NCI-H187 (cell line): ENCODE measurements around the gene DPF3.
"Not testable (repeated sequence)": the region's sequence is repeated elsewhere in the genome, so short reads cannot be mapped to it uniquely, and the experiment has no call there.

Source experiments
- DNase-seq, 2 experiments: peaks; one replicate each; lab custom pipeline; 2025; lab: John Stamatoyannopoulos, UW

Gene DPF3

GRCh38 chr14:72880820-72881219, 13.1 kb downstream of the DPF3 start:
- no peak for DNase-seq

DNA sequence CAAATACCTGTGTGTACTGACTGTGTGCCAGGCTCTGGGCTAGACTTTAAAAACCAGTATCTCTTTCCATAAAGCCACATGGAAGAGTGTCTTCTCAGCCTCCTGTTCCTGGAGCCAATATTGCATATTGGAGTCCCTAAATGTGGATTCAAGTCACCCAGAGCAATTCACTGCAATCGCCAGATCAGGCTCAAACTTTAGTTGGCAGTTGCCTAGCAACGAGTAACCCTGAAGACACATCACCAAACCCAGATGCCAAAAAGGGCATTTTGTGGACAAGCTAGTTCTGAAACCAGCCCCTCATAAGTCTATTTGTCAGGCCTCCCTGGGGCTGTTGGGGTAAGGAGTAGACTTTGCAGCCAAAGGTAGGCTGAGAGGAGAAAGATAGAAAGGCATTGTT, 13.7 kb downstream of the DPF3 start:
- no peak for DNase-seq

GRCh38 chr14:72879431-72879830, 14.5 kb downstream of the DPF3 start:
- DNase-seq, result no peak

- DNase-seq, result no peak
Measured at GRCh38 chr14:72878746-72879145, 15.2 kb downstream of the DPF3 start.

GRCh38 chr14:72876710-72877063, 17.2 kb downstream of the DPF3 start:
- DNase-seq, result no peak

GRCh38 chr14:72876005-72876709, 17.7 kb downstream of the DPF3 start:
- no peak for DNase-seq

- not testable (repeated sequence) for DNase-seq
Measured at GRCh38 chr14:72870878-72871277, 23.0 kb downstream of the DPF3 start.

DNA sequence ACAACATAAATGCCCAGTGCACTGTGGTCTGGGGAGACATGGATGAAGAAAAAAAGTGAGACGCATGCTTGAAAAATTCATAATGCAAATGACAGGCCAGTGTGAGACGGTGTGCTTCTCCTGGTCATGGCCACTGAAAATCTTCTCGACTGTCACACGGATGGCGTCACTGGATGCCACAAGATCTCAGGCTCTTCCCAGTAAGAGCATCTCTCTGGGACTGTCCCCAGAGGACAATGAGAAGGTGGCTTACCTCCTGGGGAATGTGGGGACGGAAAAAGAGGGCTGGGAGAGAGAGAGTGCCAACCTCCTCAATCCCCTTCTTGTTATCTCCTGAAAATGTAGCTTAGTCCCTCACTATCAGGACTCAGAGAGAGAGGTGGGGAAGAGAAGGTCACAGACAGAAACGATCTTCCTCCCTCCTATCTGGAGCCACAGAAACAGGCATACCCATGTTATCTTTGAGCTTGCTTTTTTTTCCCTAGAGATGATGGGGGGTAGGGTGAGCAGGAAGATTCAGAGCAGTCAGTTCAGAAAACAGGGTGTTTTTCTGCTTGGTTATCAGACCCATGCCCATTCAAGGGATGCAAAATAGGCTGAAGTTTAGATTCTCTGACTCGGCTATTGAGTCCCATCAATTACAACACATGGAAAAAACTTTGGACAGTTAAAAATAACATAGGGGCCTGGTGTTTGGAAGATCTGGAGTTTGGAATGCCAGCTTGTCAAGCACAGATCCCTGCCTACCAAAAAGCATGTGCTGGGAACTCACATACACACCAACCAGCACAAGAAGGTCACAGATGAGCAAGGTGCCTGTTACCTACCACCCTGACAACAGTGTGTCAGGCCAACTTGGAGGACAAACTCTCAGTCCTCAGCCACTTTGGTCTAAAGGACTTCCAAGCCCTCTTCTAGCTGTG, 24.2 kb downstream of the DPF3 start:
- no peak for DNase-seq

- DNase-seq, result no peak
Measured at GRCh38 chr14:72868500-72868899, 25.4 kb downstream of the DPF3 start.

DNA sequence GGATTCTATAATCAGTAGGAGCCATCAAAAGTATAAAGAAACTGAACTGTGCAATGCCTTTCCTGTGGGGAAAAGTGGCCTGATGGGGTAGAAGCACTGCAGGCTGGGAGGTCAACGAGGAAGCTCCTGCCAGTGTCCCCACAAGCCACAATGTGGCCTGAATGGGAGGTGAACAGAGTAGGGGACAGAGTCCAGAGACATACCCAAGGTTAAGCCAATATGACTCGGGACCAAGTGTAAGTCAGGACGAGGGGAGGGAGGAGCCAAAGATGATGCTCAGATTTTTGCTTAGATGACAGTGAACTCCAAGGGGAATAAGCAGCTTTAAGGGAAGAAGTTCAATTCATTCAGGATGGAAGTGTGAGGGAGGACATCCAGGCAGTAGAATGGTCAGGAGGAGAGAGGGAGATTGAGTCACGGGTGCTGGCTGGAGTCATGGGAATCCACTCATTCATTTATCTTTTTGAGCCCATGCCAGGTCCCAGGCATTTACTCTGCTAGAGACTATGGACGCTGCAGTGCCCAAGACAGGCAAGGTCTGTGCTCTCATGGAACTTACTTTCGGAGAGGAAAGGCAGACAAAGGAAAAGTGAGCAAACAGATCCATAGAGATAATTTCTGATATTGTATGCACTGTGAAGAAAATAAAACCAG, 29.1 kb downstream of the DPF3 start:
- DNase-seq, result no peak

DNA sequence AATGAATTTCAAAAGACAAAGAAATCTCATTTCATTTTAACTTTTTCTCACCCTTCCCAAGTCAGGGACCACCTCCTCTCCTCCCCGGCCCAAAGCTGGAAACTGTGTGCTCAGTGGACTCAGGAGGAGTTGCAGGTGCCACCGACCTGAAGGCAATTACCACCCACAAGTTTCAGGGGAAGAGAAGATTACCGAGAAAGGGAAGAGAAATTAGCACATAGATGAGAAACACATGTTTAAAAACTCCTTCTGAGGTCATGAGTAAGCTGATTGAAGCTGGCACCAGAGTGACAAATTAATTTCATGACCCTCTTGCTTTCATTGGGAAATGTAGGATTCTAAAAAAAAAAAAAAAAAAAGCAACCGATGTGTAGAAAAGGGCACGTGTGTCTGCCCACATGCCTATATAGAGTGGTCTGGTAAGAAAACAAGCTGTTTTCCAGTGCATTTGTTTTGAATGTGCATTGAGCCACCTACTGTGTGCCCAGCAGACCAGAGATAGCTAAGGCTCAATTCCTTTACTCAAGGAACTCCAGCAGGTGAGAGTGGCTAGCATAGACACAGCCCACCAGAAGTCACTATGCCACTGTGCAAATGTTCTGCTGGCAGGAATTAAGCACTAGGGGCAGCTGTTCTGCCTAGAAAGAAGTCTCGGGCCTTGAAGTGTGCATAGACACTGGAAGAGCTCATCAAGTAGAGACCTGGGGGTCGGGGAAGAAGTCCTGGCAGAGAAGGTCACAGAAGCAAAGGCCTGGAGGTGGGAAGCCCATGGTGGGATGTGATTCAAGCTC, 30.5 kb downstream of the DPF3 start:
- DNase-seq, result no peak

GRCh38 chr14:72856530-72857266, 37.2 kb downstream of the DPF3 start:
- no peak for DNase-seq

GRCh38 chr14:72855913-72856312, 38.0 kb downstream of the DPF3 start:
- no peak for DNase-seq

DNA sequence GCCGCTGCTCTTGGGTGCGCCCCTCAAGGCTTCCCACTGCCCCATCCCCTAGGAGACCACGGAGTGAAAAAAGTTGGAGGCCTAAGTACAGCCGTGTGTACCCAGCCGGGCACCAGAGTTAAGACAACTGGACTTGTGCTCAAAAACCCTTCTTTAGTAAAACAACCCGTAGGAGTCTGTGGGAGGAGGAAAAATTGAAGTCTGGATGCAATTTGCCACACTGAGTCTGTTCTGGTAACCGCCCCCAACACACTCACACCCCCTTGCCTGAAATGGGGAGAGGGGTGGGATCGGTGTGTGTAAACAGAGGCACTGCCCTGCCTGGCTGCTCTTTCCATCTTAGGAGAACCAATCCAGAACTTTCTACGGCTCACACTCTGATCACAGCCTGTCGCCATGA, 41.7 kb downstream of the DPF3 start:
- DNase-seq, result no peak

DNA sequence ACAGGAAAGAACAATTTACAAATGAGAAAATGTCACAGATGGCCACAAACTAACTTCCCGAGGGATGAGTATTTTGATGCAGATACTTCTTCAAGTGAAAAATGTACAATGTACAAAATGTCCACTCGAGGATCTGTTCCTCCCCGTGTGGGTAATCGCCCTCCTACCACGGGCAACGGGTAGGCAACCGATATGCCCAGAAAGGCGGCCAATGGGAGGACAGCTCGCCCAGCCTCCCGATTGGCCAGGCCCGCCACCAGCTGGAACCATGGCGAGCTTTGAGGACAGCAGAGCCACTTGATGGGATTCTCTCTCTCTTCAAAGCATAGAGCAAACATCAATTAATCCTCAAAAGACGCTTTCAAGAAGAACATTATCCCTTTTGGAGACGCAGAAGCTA, 42.3 kb downstream of the DPF3 start:
- DNase-seq, result peak; percentile 58 to 67

- no peak for DNase-seq
Measured at GRCh38 chr14:72850360-72850759, 43.5 kb downstream of the DPF3 start.

DNA sequence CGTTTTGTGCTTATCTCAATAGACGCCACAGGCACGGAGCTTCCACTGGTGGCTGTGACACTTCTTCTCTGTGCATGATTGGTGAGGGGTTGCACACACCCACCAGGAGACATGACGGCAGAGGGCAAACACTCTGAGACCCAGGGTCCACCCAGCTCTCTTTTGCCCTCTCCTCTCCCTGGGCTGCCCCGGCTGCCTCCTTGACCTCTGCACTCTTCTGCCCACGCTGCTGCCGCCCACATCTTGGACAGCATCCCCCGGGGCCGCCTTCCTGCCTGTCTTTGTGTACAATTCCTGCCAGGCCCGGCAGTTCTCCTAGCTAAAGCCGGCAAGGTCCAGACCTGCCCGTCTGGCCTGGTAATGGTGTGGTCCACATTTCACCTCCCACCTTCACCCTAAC, 44.7 kb downstream of the DPF3 start:
- DNase-seq, result no peak

GRCh38 chr14:72847721-72848120, 46.2 kb downstream of the DPF3 start:
- no peak for DNase-seq

DNA sequence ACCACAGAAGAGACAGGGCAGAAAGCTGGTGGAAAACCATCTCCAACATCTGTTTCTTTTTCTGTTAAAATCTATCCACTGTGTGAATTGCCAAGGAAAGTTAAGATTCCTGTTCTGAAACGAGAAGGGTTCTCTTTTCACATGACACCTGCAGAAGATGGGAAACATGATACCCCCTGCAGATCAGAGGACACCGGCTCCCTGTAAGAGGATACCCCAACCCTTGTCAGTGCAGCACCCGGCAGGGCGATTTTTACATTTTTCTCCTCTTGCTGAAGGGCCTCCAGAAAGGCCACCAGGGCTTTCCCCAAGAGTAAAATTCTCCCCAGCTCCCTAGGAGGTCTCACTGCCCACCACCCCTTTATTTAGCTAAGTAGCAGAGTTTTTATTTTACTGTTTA, 48.2 kb downstream of the DPF3 start:
- DNase-seq, result no peak

GRCh38 chr14:72845196-72845595, 48.7 kb downstream of the DPF3 start:
- no peak for DNase-seq

DNA sequence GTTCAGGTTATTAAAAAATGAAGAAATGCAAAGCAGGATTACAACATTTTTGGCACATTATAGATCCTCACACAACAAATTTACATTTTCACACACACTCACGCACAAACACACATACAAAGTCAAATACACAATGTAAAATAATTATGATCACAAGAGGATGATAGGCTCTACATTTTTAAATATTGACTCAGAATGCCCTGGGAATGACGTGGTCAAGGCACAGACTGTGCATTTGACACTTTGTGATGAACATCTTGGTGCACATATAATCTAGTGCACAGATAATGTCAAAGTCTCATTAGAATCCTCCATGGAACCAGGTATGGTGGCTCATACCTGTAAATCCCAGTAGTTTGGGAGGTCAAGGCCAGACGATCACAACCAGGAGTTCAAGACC, 49.4 kb downstream of the DPF3 start:
- DNase-seq, result no peak
